Neuronal stem cell (in vitro differentiated cells): ENCODE results near the gene TMEM121B.
"Not testable (repeated sequence)": the region's sequence is repeated elsewhere in the genome, so short reads cannot be mapped to it uniquely, and the experiment has no call there.

Experiments
- DNase-seq: peaks from one replicate; pipeline ENCODE4 v3.0.0-alpha.2; 2013; ENCODE audit warnings: low spot score
- H2AFZ ChIP-seq: one replicate; pipeline ENCODE4 v1.6.1; 2013; ENCODE audit warnings: mild to moderate bottlenecking, low read length, inconsistent platforms
- H2AK5ac ChIP-seq: 2 replicates; pipeline ENCODE4 v1.6.1; 2013; ENCODE audit warnings: low read depth, mild to moderate bottlenecking, inconsistent platforms, low read length, moderate library complexity, mixed read lengths
- H2BK120ac ChIP-seq: 2 replicates; pipeline ENCODE4 v1.6.1; 2013; ENCODE audit warnings: low read depth, mild to moderate bottlenecking, inconsistent platforms, low read length, moderate library complexity, mixed read lengths
- H2BK12ac ChIP-seq: one replicate; pipeline ENCODE4 v1.6.1; 2013; ENCODE audit warnings: low read length, inconsistent platforms
- H2BK15ac ChIP-seq: 2 replicates; pipeline ENCODE4 v1.6.1; 2013; ENCODE audit warnings: mild to moderate bottlenecking, low read length, inconsistent platforms, mixed read lengths
- H2BK5ac ChIP-seq: one replicate; pipeline ENCODE4 v1.6.1; 2013; ENCODE audit warnings: inconsistent platforms, mild to moderate bottlenecking, low read length, moderate library complexity
- H3K14ac ChIP-seq: one replicate; pipeline ENCODE4 v1.6.1; 2013; ENCODE audit warnings: low read length, inconsistent platforms
- H3K18ac ChIP-seq: 2 replicates; pipeline ENCODE4 v1.6.1; 2013; ENCODE audit warnings: low read length, inconsistent platforms
- H3K23ac ChIP-seq: 2 replicates; pipeline ENCODE4 v1.6.1; 2013; ENCODE audit warnings: low read depth, mild to moderate bottlenecking, mixed read lengths, low read length, inconsistent platforms; ENCODE audit not compliant: poor library complexity
- H3K27ac ChIP-seq: replicated peaks from 3 replicates; pipeline ENCODE4 v1.5.1; 2013; ENCODE audit warnings: low read length, inconsistent platforms
- H3K27me3 ChIP-seq, 3 experiments: 2 replicates each; pipeline ENCODE4 v1.6.1; 2013; ENCODE audit warnings: low read length in 3 of 3, mild to moderate bottlenecking in 2 of 3, inconsistent platforms in 1 of 3, low read depth in 1 of 3, mixed read lengths in 1 of 3, moderate library complexity in 1 of 3; ENCODE audit not compliant: control insufficient read depth in 3 of 3, insufficient read depth in 3 of 3
- H3K36me3 ChIP-seq, 2 donors: replicated peaks in 1 of 2; 2 replicates each; pipeline ENCODE4 v1.6.1; 2013; ENCODE audit warnings: low read length in 2 of 2; ENCODE audit not compliant: control insufficient read depth in 2 of 2, insufficient read depth in 2 of 2
- H3K4ac ChIP-seq: 2 replicates; pipeline ENCODE4 v1.6.1; 2013; ENCODE audit warnings: inconsistent platforms, mild to moderate bottlenecking, low read length, moderate library complexity
- H3K4me1 ChIP-seq, 2 donors: 1 replicate in 1 of 2; 2 replicates in 1 of 2; pipeline ENCODE4 v1.6.1; 2013; ENCODE audit warnings: low read length in 2 of 2, low read depth in 1 of 2; ENCODE audit not compliant: control insufficient read depth in 2 of 2, insufficient read depth in 1 of 2
- H3K4me2 ChIP-seq: one replicate; pipeline ENCODE4 v1.6.1; 2013; ENCODE audit warnings: mild to moderate bottlenecking, low read length, inconsistent platforms; ENCODE audit not compliant: insufficient read depth, poor library complexity, severe bottlenecking
- H3K4me3 ChIP-seq, 2 donors: 2 replicates each; pipeline ENCODE4 v1.5.1; 2013; ENCODE audit warnings: low read length in 2 of 2, mild to moderate bottlenecking in 2 of 2, inconsistent platforms in 1 of 2, moderate library complexity in 1 of 2
- H3K79me1 ChIP-seq: one replicate; pipeline ENCODE4 v1.6.1; 2013; ENCODE audit warnings: low read depth, mild to moderate bottlenecking, inconsistent platforms, low read length, moderate library complexity
- H3K9ac ChIP-seq: one replicate; pipeline ENCODE4 v1.6.1; 2013; ENCODE audit warnings: mild to moderate bottlenecking, low read depth, low read length, inconsistent platforms; ENCODE audit not compliant: poor library complexity
- H3K9me3 ChIP-seq, 2 donors: replicated peaks in 1 of 2; 2 replicates each; pipeline versions ENCODE3 to v1.6.1; 2013; ENCODE audit warnings: low read length in 2 of 2, mild to moderate bottlenecking in 2 of 2, inconsistent platforms in 1 of 2, low read depth in 1 of 2, mixed read lengths in 1 of 2, moderate library complexity in 1 of 2; ENCODE audit not compliant: control insufficient read depth in 2 of 2, insufficient read depth in 1 of 2
- H4K8ac ChIP-seq: one replicate; pipeline ENCODE4 v1.6.1; 2013; ENCODE audit warnings: low read depth, mild to moderate bottlenecking, inconsistent platforms, low read length, moderate library complexity
- H4K91ac ChIP-seq: one replicate; pipeline ENCODE4 v1.6.1; 2013; ENCODE audit warnings: low read length, low read depth, mild to moderate bottlenecking, inconsistent platforms; ENCODE audit not compliant: poor library complexity
- WGBS, 2 donors: extraction: QIAGEN DNeasy Blood & Tissue Kit; methylation state at CpG; one replicate each; pipeline ENCODE4 v1.1.7; 2013; ENCODE audit warnings: missing lambda C conversion rate in 2 of 2, mixed read lengths in 1 of 2; ENCODE audit not compliant: insufficient read length in 2 of 2, insufficient replicate concordance in 1 of 2; ENCODE audit errors: extremely low coverage in 2 of 2; 5-methylcytosine and 5-hydroxymethylcytosine counted together

TMEM121B gene

GRCh38 chr22:17149076-17149815 is 28.1 kb upstream of the TMEM121B start:
- Histone ChIP-seq H3K4me3 (no peak overlapping the region), H3K27ac (no peak overlapping the region), H3K18ac (no peak overlapping the region), H3K36me3 (peaks cover 12 to 63% of the 10 kb centered on the region in 2 donors), H2AFZ (no peak overlapping the region), H3K9me3 (no peaks in the 10 kb centered on the region), H3K9ac (no peak overlapping the region), H2BK5ac (no peak overlapping the region), H4K91ac (no peak overlapping the region), H3K14ac (no peak overlapping the region), H3K4me2 (no peak overlapping the region), H2AK5ac (no peak overlapping the region), H3K4ac (no peak overlapping the region), H3K79me1 (peaks cover 5% of the 10 kb centered on the region), H2BK120ac (no peak overlapping the region), H3K23ac (no peak overlapping the region), H3K4me1 (no peaks in the 10 kb centered on the region), H2BK12ac (no peak overlapping the region), H4K8ac (no peak overlapping the region), H3K27me3 (no peaks in the 10 kb centered on the region), H2BK15ac (no peak overlapping the region)
- no peak for DNase-seq
- no CpG with 5 or more reads among the region's 9 CpGs for WGBS, 2 donors

GRCh38 chr22:17147458-17147857 is 26.3 kb upstream of the TMEM121B start:
- H3K18ac ChIP-seq, H2BK15ac ChIP-seq, H2BK12ac ChIP-seq, H2AK5ac ChIP-seq, H4K8ac ChIP-seq, H3K4me1 ChIP-seq, DNase-seq, H3K27ac ChIP-seq, H2AFZ ChIP-seq, H3K4me2 ChIP-seq, H3K23ac ChIP-seq, H3K79me1 ChIP-seq, H3K9ac ChIP-seq, H2BK120ac ChIP-seq, H3K27me3 ChIP-seq, H3K9me3 ChIP-seq, H4K91ac ChIP-seq, H3K4ac ChIP-seq, H2BK5ac ChIP-seq, H3K14ac ChIP-seq: not testable (repeated sequence)
- peak overlapping the region in 1 of 2 donors; percentile 16 for H3K4me3 ChIP-seq
- WGBS, 2 donors, result no CpG with 5 or more reads among the region's 30 CpGs
- peaks cover 14 to 69% of the 10 kb centered on the region in 2 donors for H3K36me3 ChIP-seq

GRCh38 chr22:17145021-17145680 is 24.0 kb upstream of the TMEM121B start:
- Histone ChIP-seq H3K36me3 (peaks cover 26 to 86% of the 10 kb centered on the region in 2 donors), H3K23ac (no peak overlapping the region), H2BK12ac (no peak overlapping the region), H4K91ac (no peak overlapping the region), H3K4me3 (peak overlapping the region in 1 of 2 donors; percentile 3), H3K18ac (no peak overlapping the region), H4K8ac (no peak overlapping the region), H2BK5ac (no peak overlapping the region), H3K4me1 (no peaks in the 10 kb centered on the region), H3K27me3 (no peaks in the 10 kb centered on the region), H2BK120ac (no peak overlapping the region), H3K27ac (no peak overlapping the region), H2AK5ac (no peak overlapping the region), H3K14ac (no peak overlapping the region), H2BK15ac (no peak overlapping the region), H3K4me2 (no peak overlapping the region), H3K79me1 (peaks cover 9% of the 10 kb centered on the region), H3K9ac (no peak overlapping the region), H3K9me3 (no peaks in the 10 kb centered on the region), H3K4ac (no peak overlapping the region), H2AFZ (no peak overlapping the region)
- DNase-seq, result no peak
- no CpG with 5 or more reads among the region's 8 CpGs for WGBS, 2 donors

- H2BK120ac ChIP-seq, result no peak overlapping the region
- no CpG with 5 or more reads among the region's 8 CpGs for WGBS, 2 donors
- H3K4me2 ChIP-seq, result no peak overlapping the region
- no peak overlapping the region for H2AFZ ChIP-seq
- H3K4me1 ChIP-seq, result no peaks in the 10 kb centered on the region
- no peak overlapping the region for H2AK5ac ChIP-seq
- H2BK12ac ChIP-seq, result no peak overlapping the region
- no peak overlapping the region for H3K4me3 ChIP-seq
- no peak for DNase-seq
- H4K8ac ChIP-seq, result no peak overlapping the region
- H3K79me1 ChIP-seq, result peaks cover 9% of the 10 kb centered on the region
- H2BK5ac ChIP-seq, result no peak overlapping the region
- no peak overlapping the region for H2BK15ac ChIP-seq
- no peak overlapping the region for H3K23ac ChIP-seq
- H3K9ac ChIP-seq, result no peak overlapping the region
- H3K27me3 ChIP-seq, result no peaks in the 10 kb centered on the region
- H3K36me3 ChIP-seq, result peaks cover 26 to 85% of the 10 kb centered on the region in 2 donors
- no peaks in the 10 kb centered on the region for H3K9me3 ChIP-seq
- no peak overlapping the region for H3K4ac ChIP-seq
- no peak overlapping the region for H3K14ac ChIP-seq
- no peak overlapping the region for H4K91ac ChIP-seq
- no peak overlapping the region for H3K18ac ChIP-seq
- H3K27ac ChIP-seq, result no peak overlapping the region
Observed at GRCh38 chr22:17143826-17144225, 22.7 kb upstream of the TMEM121B start.
